Measurements from ENCODE around the gene PTPRD. TPM values are rescaled to one million over a fixed set of nuclear protein-coding genes. Genes with fewer than 3 reads are reported as not detected.

The PTPRD gene
- total RNA-seq, 1 experiment from 2014 or later, result 70.1 TPM

- TF ChIP-seq CTCF (IDR thresholded peaks at IDR 0.05; ENCODE audit: insufficient read depth in 1 of 2, low read depth in 1 of 2, low read length in 1 of 2, severe bottlenecking in 1 of 2, unreplicated experiment in 1 of 2), result no peak
- no TSS peak for BruUV-seq (replicated peaks)
- POLR2A ChIA-PET, result no interaction called here
- Mint-ChIP-seq H3K27me3 (ENCODE audit: insufficient read depth, unreplicated experiment) (no peaks in the 10 kb centered on the region), H3K36me3 (ENCODE audit: insufficient read depth, unreplicated experiment) (no peaks in the 10 kb centered on the region), H3K27ac (ENCODE audit: unreplicated experiment) (no peak overlapping the region), H3K9me3 (ENCODE audit: unreplicated experiment) (no peaks in the 10 kb centered on the region), H3K4me3 (ENCODE audit: unreplicated experiment) (no peak overlapping the region), H3K4me1 (ENCODE audit: low read depth, unreplicated experiment) (no peaks in the 10 kb centered on the region)
- Histone ChIP-seq H3K27me3 (replicated peaks; ENCODE audit: control insufficient read depth, insufficient read depth, low read length) (no peaks in the 10 kb centered on the region), H3K4me3 (ENCODE audit: low read depth, low read length) (no peak overlapping the region), H3K9me3 (no peaks in the 10 kb centered on the region), H3K4me1 (no peaks in the 10 kb centered on the region), H3K36me3 (ENCODE audit: control insufficient read depth, insufficient read depth, low read length) (no peaks in the 10 kb centered on the region)
- CTCF ChIA-PET, result no interaction called here
- intact Hi-C loops (cut with micrococcal nuclease; ENCODE audit: unreplicated experiment), result no loop called here
- no peak for DNase-seq
Observed at GRCh38 chr9:10036095-10036494, 576.7 kb downstream of the PTPRD start.

GRCh38 chr9:10032166-10032565, 580.6 kb downstream of the PTPRD start:
- no peaks in the 10 kb centered on the region for H3K36me3 ChIP-seq (ENCODE audit: control insufficient read depth, insufficient read depth, low read length)
- H3K4me3 Mint-ChIP-seq (ENCODE audit: unreplicated experiment), result no peak overlapping the region
- no TSS peak for BruUV-seq (replicated peaks)
- no peak for DNase-seq
- ChIA-PET POLR2A (no interaction called here), CTCF (no interaction called here)
- no peaks in the 10 kb centered on the region for H3K9me3 ChIP-seq
- no peaks in the 10 kb centered on the region for H3K4me1 Mint-ChIP-seq (ENCODE audit: low read depth, unreplicated experiment)
- no peak overlapping the region for H3K27ac Mint-ChIP-seq (ENCODE audit: unreplicated experiment)
- H3K36me3 Mint-ChIP-seq (ENCODE audit: insufficient read depth, unreplicated experiment), result no peaks in the 10 kb centered on the region
- no peak for TF ChIP-seq CTCF (IDR thresholded peaks at IDR 0.05; ENCODE audit: insufficient read depth in 1 of 2, low read depth in 1 of 2, low read length in 1 of 2, severe bottlenecking in 1 of 2, unreplicated experiment in 1 of 2)
- no peaks in the 10 kb centered on the region for H3K27me3 ChIP-seq (replicated peaks; ENCODE audit: control insufficient read depth, insufficient read depth, low read length)
- no peaks in the 10 kb centered on the region for H3K27me3 Mint-ChIP-seq (ENCODE audit: insufficient read depth, unreplicated experiment)
- no peak overlapping the region for H3K4me3 ChIP-seq (ENCODE audit: low read depth, low read length)
- intact Hi-C loops (cut with micrococcal nuclease; ENCODE audit: unreplicated experiment), result no loop called here
- H3K9me3 Mint-ChIP-seq (ENCODE audit: unreplicated experiment), result no peaks in the 10 kb centered on the region
- H3K4me1 ChIP-seq, result no peaks in the 10 kb centered on the region

GRCh38 chr9:10026443-10026984, 586.3 kb downstream of the PTPRD start:
- Mint-ChIP-seq H3K27ac (ENCODE audit: unreplicated experiment) (no peak overlapping the region), H3K36me3 (ENCODE audit: insufficient read depth, unreplicated experiment) (no peaks in the 10 kb centered on the region), H3K4me1 (ENCODE audit: low read depth, unreplicated experiment) (no peaks in the 10 kb centered on the region), H3K27me3 (ENCODE audit: insufficient read depth, unreplicated experiment) (no peaks in the 10 kb centered on the region), H3K9me3 (ENCODE audit: unreplicated experiment) (no peaks in the 10 kb centered on the region), H3K4me3 (ENCODE audit: unreplicated experiment) (no peak overlapping the region)
- H3K4me1 ChIP-seq, result no peaks in the 10 kb centered on the region
- H3K27me3 ChIP-seq (replicated peaks; ENCODE audit: control insufficient read depth, insufficient read depth, low read length), result no peaks in the 10 kb centered on the region
- POLR2A ChIA-PET, result no interaction called here
- CTCF ChIA-PET, result no interaction called here
- BruUV-seq (replicated peaks), result no TSS peak
- H3K9me3 ChIP-seq, result no peaks in the 10 kb centered on the region
- no peak overlapping the region for H3K4me3 ChIP-seq (ENCODE audit: low read depth, low read length)
- intact Hi-C loops (cut with micrococcal nuclease; ENCODE audit: unreplicated experiment), result no loop called here
- no peak for DNase-seq
- no peak for TF ChIP-seq CTCF (IDR thresholded peaks at IDR 0.05; ENCODE audit: insufficient read depth in 1 of 2, low read depth in 1 of 2, low read length in 1 of 2, severe bottlenecking in 1 of 2, unreplicated experiment in 1 of 2)
- H3K36me3 ChIP-seq (ENCODE audit: control insufficient read depth, insufficient read depth, low read length), result no peaks in the 10 kb centered on the region
